HG03060 (cell line): ENCODE data around the gene GAA.

Source experiments
- ATAC-seq: cut with Tn5 transposase; IDR thresholded peaks from one replicate; pipeline ENCODE4 v1.9.1; 2021; ENCODE audit warnings: low read depth, moderate number of reproducible peaks; ENCODE audit not compliant: unreplicated experiment

GAA gene

DNA sequence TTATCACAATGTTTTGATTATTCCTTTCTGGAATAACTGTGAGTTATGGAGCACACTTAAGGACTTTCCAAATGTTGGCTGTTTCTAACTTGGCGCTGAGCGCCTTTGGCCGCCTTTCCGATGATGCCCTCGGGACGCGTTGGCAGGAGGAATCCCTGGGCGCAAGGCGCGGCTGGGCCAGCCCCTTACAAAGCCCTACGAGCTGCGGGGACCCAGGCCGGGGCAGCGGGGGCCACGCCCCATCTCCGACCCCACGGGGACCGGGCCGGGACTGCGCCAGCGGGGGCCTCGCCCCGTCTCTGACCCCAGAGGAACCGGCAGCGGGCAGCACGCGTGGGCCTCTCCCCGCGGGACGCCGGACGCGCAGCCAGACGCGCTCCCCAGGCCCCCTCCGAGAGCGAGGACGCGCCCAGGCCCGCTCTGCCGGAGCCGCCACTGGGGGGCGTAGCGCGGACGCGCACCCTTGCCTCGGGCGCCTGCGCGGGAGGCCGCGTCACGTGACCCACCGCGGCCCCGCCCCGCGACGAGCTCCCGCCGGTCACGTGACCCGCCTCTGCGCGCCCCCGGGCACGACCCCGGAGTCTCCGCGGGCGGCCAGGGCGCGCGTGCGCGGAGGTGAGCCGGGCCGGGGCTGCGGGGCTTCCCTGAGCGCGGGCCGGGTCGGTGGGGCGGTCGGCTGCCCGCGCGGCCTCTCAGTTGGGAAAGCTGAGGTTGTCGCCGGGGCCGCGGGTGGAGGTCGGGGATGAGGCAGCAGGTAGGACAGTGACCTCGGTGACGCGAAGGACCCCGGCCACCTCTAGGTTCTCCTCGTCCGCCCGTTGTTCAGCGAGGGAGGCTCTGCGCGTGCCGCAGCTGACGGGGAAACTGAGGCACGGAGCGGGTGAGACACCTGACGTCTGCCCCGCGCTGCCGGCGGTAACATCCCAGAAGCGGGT lies at the start of gene GAA:
Gene GAA, plus strand, starts transcription at position 571 of the 935 bp plus-strand sequence. CDS start 3,006 bp downstream, outside the sequence.
- no peak for ATAC-seq

DNA sequence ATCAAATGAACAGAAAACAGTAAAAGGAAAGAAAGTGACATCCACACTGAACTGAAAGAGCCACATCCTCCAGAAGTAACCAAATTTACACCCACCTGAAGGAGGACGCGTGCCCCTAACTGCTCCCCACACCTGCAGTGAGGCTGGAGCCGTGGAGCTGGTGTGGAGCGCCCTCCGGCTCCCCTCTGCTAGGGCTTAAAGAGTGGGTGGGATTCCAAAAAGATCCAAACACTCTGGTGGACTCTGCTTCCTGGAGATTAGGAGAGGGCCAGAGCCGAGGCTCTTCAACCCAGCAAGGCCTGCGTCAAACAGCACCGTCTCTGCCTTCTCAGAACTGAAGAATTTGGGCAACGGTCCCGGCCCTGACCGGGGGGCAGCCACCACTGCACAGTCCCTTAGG lies 49.7 kb upstream of the GAA start:
- ATAC-seq: no peak

DNA sequence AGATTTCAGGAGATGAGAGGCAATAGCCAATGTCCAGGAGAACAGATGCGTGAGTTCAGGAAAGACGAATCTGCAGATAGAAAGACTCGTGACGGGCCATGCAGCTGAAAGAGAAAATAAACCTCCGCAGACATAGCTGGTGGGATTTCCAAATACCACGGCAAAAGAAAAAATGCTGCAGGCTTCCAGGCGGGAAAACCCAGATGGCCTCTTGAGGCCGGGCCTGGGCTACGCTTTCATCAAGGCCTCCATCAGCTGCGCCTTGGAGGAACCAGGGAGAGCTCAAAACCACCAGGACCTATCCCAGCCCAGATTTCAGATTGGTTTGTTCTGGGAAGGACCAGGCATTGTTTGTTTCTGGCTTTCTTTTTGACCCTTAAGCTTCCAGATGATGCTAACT lies 48.3 kb upstream of the GAA start:
- ATAC-seq: no peak

DNA sequence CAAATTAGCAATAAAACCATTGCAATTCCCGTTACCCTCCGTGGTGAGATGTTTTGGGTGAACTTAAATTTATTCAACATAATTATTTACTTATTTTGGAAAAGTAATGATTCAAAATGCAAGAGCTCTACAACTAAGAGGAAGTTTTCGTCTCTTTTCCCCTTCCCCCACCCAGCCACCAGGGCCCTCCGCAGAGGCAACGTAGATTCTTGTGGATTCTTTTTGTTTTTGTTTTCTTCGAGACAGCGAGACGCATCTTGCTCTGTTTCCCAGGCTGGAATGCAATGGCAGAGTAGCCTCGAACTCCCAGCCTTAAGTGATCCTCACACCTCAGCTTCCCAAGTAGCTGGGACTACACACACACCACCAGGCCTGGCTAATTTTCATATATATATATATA lies 45.8 kb upstream of the GAA start:
- ATAC-seq: no peak

DNA sequence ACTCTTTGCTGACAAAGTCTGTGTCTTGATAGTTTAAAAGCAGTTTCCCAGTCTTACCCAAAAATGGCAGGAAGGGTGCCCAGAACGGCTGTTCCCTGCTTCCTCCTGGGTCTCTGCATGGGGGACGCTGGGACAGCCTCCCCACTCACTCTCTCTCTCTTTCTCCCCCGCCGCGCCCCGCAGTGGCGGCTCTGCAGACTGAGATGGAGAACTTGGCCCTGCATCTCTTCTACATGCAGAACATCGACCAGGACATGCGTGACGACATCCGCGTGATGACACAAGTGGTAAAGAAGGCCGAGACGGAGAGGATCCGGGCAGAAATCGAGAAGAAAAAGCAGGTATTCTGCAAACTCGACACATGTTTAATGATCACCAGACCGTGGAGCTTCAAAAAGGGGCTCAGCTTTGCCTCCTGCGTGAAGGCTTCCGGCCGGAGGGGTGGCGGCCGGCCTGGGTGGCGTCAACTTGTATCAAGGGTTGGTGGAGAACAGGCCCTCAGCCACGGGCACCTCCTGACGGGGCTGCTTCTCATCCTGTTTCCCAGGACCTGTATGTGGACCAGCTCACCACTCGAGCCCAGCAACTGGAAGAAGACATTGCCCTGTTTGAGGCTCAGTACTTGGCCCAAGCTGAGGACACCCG lies 42.9 kb upstream of the GAA start:
- ATAC-seq: no peak

DNA sequence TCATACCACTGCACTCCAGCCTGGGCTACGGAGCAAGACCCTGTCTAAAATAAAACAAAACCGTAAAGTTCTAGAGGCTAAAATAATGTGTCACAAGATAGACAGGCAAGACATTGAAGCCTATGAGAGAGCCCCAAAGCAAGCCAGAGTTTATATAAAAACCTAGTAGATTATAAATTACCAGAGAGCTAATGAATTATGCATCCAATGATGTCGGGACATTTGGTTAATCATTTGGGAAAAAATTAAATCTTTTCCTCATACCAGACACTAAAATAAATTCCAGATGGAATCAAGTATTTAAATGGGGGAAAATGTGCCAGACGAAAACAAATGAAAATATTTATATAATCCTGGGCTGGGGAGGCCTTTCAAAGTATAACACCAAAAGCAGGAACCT lies 40.7 kb upstream of the GAA start:
- no peak for ATAC-seq

DNA sequence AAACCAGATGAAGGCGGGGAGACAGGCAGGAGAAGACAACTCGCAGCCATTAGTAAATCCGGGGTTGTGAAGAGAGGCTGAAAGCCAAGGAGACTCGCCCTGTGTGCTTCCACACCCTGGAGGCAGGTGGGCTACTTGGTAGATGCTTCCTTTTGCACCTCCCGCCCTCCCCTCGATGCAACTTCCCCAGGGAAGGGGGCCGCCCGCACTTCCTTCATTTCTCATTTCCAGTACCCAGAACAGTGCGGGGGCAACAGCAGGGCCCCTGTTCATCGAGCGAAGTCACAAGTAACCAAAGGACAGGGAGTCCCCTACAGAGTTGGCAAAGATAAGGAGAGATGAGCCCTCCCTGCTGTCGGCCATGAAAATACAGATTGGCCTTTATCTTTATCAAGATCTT lies 40.0 kb upstream of the GAA start:
- no peak for ATAC-seq

DNA sequence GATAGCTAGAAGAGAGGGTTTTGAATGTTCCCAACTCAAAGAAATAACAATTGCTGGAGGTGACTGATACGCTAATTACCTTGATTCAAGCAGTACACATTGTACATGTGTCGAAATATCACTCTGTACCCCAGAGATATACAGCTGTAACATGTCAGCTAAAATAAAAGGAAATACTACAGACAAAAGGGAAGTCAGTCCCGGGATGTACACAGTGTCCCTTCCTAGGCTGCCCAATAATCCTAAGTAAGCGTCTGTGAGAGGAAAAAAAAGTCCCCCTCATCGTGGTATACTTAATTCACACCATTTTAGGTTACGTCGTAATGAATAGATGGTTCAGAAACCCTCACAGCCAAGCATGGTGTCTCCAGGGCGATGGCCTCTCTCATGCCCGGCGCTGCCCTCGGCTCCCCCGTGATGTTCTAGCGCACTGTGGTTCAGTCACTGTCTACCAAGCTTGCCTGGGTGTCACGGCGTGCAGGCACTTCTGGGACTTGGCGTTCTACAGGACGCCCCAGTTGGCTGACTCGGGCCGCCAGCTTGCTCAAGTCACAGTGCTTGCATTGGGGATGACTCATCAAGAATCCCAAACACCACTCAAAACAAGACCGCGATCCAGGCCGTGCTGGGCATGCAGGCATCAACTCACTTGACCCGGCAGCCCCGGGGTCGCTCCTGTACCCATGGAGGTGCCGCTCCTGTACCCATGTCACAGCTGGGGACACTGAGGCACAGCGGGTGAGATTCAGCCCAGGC lies 37.4 kb upstream of the GAA start:
- ATAC-seq: no peak

DNA sequence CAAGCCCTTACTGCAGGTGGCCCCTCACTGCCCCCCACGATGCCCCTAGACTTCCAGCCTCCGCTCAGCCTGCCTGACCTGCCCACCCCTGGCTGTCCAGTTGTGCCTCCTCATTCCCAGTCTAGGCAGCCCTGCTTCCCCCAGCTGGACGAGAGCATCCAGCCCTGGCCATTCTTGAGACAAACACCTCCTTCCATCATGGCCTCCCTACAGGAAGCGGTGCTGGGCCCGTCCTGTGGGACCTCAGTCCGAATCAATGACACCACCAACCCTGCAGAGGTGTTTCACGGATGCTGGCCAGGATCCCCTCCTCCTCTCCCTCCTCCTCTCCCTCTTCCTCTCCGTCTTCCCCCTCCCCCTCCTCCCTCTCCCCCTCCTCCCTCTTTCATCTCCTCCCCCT lies 36.7 kb upstream of the GAA start:
- no peak for ATAC-seq

DNA sequence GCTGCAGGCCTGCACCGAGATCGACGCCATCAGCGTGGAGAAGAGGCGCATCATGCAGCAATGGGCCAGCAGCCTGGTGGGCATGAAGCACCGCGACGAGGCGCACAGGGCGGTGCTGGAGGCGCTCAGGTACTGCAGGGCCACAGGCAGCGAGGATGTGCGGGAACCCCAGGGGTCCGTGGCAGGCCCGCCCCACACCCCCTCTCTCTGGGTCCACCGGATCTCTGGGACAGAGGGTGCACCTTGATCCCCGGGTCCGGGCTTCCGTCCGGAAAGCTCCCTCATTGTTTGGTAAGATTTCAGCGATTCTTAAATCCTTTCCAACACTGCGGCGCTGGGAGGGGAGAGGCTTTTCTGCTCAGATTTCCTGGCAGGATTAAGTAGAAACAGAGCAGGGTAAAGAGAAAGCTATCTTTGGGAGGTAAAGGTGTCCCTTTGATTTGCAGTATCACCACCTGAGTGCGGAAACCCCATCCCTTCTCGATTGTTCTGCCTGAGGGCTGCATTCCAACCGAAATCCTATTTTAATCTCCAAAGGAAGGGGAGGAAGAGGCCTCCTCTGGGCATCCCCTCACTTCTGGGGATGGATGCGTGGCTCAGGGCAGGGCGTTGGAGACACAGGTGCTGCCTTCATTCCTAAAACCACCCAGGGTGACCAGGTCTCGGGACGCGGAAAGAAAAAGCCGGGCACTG lies 35.8 kb upstream of the GAA start:
- ATAC-seq: no peak

DNA sequence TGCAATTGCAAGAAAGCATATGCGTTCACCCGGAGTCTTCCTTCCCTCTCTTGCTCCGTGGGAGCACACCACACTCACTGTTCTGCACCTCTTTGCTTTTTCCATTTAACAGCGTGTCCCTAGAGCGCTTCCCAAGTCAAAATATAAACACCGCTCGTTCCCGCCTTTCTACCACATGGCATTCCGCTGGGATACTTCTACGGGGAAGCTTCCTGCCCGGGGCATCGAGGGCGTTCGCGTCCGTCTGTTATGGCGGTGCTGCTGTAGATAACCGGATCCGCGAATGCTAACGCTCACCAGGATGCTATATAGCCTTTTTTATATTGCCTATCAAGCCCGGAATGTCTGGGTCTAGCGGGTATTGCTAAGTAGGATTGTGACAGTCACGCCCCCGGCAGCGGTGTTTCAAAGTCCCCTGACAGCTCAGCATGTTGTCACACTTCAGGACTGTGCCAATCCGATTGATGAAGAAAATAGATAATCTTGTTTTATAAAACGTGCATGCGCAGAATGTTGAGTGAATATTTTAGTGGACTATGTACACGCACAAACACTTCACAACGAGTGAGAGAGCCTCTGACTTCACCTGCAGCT lies 33.9 kb upstream of the GAA start:
- no peak for ATAC-seq

DNA sequence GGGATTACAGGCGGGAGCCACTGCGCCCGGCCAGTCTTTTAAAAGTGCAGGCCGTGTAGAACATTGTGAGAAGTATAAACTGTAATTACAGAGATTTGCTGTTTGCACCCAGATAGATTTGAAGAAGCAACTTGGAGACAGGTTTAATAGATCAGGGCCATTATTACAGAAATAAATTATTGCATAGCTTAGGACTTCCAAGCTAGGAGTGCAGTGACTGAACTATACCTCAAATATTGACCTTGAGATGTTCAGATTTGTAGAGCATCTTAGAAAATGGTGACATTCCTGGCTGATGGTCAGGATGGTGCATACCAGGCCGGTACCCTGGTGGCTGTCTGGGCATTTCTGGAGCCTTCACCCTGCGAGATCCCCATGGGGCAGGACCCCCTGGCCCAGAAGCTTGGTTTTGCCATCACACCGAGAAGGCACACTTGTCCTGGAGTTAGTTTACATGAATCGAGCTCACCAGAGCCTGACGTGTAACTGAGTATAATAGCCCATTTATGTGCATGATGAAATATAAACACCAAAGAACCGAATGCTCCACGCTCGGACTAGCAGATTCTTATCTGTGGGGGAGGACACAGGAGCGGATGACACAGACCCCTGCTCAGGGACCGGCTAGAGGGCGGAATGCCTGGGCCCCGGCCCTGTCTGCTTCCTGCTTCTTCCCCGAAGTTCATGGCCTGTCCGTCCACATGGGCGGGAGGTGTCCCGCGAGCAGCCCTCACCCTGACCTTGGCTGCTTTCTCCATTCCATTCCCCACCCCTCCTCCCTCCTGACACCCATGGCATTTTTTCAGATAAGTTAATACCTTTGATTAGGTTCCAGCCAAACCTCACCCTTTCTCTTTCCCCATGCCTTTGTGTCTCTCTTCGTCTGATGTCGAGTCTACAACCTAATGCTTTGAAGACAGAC lies 32.8 kb upstream of the GAA start:
- no peak for ATAC-seq

DNA sequence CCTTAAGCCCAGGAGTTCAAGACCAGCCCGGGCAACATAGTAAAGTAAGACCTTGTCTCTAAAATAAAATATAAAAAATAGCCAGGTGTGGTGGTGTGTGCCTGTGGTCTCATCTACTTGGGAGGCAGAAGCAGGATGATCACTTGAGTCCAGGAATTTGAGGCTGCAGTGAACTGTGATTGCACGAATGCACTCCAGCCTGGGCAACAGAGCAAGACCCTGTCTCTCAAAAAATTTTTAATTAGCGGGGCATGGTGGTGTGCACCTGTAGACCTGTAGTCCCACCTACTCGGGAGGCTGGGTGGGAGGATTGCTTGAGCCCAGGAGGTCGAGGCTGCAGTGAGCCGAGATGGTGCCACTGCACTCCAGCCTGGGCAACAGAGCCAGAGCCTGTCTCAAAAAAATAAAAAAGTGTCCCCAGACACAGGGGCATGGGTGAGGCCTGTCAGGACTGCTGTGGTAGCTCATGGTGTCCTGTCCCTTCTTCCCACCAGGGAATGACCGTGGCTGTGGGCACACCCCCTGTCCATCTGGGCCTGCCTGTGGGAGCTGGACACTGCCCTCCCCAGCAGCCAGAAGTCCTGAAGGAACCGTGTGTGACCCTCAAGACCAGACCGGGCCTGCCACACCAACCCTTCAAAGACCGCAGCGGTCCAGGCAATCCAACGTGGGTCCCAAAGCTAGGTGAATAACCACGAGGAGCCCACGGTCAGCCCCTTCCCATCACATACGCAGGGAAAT lies 30.8 kb upstream of the GAA start:
- ATAC-seq: no peak

DNA sequence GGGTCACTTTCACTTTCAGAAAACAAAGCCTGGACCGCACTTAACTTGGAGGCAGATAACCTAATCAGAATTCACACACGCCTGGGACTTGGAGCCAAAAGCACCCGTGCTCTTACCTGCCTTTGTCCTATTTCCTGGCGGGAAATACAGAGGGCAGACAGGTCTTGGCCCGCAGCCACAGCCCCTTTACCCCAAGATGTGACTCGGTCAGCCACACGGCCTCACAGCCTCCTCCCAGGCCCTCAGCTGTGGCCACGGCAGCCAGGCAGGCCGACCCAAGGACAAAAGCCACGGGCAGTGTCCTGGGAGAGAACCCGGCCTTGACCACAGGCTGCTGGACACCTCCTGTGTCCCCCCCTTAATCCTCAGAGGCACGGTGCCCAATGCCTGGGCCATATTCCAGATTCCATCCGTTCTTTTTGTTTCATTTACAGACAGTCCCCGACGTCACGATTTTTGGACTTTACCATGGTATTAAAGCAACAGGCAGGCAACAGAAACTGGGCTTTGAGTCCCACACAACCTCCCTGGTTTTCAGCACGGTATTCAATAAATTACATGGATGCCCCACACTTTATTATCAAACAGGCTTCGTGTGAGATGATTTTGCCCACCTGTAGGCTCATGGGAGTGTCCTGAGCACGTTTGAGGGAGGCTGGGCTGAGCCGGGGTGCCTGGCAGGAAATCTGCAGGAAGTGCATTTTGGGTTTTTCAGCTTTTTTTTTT lies 30.1 kb upstream of the GAA start:
- no peak for ATAC-seq

DNA sequence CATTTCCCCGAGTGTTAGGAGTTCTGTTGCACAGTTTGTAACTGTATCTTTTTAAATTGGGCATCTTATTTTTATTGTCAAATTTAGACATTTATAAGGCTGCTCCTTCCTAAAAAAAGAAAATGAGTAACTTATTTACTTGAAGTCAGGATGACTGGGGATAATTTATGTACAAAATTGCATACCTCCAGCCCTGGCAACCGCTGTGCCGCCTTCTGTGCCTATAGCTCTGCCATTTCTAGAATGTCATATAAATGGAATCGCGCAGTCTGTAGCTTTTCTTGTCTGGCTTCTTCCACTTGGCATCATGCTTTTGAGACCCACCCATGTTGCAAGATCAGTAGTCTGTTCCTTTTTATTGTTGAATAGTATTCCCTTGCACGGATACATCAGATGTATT lies 29.0 kb upstream of the GAA start:
- ATAC-seq: no peak

DNA sequence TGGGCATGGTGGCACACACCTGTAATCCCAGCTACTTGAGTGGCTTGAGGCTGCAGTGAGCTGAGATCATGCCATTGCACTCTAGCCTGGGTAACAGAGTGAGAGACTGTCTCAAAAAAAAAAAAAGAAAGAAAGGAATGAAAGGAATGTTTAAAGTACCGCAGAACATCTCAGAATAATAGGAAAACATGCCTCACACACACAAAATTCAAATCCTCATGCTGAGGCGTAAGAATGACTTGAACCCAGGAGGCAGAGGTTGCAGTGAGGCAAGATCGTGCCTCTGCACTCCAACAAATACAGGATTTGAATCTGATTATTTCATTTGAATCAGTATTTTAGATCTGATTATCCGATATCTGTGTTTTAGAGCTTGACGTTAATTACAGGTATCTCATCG lies 21.3 kb upstream of the GAA start:
- ATAC-seq: no peak

DNA sequence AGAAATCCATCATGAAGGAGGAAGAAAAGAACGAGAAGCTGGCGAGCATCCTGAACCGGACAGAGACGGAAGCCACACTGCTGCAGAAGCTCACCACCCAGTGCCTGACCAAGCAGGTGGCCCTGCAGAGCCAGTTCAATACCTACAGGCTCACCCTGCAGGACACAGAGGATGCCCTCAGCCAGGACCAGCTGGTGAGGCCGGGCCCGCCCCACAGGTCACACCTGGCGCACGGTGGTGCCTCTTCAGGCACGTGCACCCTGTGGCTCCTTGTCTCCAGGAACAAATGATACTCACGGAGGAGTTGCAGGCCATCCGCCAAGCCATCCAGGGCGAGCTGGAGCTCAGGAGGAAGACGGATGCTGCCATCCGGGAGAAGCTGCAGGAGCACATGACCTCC lies 19.8 kb upstream of the GAA start:
- no peak for ATAC-seq
